ENCODE results near the gene IVD.
A peak's percentile ranks its signal among the peaks of the same experiment; 100 is the strongest.

IVD gene

GRCh38 chr15:40405501-40406381 is at the start of gene IVD:
TSS of gene IVD (plus strand) at chr15:40405795. CDS start at chr15:40405828, 33 bp downstream.
- peak; percentile 67 to 84 for DNase-seq

DNA sequence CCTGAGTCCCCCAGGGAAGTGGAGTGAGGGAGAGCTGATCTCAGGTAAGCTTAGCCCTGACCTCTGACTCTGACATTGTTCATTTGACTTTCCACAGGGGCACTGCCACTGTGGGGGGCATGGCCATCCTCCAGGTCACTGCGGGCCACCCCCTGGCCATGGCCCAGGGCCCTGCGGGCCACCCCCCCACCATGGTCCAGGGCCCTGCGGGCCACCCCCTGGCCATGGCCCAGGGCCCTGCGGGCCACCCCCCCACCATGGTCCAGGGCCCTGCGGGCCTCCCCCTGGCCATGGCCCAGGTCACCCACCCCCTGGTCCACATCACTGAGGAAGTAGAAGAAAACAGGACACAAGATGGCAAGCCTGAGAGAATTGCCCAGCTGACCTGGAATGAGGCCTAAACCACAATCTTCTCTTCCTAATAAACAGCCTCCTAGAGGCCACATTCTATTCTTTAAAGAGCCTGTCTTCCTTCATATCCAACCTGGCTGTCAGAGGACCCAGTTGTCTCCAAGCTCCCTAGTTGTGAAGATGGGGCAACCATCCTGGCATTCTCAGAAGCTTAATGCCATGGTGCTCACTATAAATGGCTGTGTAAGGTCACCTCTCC is 49.5 kb upstream of the IVD start:
- DNase-seq: no peak

- DNase-seq: no peak
Observed at GRCh38 chr15:40357246-40357645, 48.3 kb upstream of the IVD start.

DNA sequence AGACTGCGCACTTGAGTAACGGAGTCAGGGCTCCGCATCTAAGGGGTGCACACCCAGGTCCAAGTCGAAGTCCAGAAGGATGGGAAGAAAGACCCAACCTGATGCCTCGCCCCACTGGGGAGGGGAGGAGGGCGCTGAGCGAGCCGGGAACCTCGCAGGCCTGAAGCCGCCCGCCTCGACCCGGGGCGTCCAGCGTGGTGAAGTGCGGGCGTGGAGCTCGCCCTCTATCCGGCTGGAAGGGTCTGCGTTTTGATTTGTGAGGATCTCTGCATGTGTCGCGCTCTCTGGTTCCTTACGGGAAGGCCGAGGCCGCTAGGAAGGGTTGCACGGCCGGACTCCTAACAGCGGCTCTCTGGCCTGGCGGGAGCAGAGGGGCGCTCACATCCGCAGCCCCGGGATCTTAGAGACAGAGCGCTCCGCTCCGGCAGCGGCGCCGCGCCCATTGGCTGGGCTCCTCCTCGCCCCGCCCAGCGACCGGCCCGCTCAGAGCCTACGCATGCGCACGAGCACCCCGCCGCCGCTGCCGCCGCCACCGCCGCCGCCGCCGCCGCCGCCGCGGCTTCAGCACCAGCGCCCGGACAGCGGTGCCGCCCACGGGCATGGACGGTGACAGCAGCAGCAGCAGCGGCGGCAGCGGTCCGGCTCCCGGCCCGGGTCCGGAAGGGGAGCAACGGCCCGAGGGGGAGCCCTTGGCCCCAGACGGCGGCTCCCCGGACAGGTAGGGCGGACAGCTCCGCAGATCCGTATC is 47.7 kb upstream of the IVD start, which contains the start of gene DISP2:
Gene DISP2 (plus strand): TSS at position 497 of the 748 bp plus-strand sequence. CDS start 103 bp downstream, at position 600.
- peak in 1 of 2 experiments; percentile 59 for DNase-seq

- no peak for DNase-seq
Observed at GRCh38 chr15:40358471-40359353, 46.9 kb upstream of the IVD start.

DNA sequence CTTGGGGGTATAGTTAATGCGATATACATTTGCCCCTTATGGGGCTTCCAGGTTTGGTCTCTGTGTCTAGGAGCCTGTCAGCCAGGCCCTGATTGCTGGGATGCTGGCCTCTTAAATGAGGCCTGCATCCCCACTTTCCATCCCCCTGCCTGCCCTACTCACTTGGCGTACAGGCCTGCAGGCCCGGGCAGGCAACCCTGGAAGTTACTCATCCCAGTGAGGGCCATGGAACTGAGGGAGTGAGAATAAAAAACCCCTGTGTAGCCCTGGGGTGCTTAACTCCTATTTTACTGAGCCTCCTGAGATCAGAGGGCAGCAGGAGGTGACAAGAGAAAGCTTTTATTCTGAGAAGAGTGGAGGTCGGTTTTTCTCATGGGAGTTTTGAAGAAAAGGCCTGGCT is 45.6 kb upstream of the IVD start:
- no peak for DNase-seq

GRCh38 chr15:40361640-40362039 is 44.0 kb upstream of the IVD start:
- no peak for DNase-seq

DNA sequence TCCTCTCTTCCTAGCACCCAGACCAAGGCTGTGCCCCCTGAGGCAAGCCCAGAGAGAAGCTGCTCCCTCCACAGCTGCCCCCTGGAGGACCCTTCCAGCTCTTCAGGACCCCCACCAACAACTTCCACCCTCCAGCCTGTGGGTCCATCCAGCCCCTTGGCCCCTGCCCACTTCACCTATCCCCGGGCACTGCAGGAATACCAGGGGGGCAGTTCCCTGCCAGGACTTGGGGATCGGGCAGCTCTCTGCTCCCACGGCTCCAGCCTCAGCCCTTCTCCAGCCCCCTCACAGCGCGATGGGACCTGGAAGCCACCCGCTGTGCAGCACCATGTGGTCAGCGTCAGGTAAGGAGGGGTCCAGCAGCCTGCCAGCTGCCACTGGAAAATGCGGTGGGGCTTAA is 42.0 kb upstream of the IVD start:
- DNase-seq: no peak

GRCh38 chr15:40364251-40364650 is 41.3 kb upstream of the IVD start:
- DNase-seq: no peak

GRCh38 chr15:40365016-40365415 is 40.6 kb upstream of the IVD start:
- no peak for DNase-seq

DNA sequence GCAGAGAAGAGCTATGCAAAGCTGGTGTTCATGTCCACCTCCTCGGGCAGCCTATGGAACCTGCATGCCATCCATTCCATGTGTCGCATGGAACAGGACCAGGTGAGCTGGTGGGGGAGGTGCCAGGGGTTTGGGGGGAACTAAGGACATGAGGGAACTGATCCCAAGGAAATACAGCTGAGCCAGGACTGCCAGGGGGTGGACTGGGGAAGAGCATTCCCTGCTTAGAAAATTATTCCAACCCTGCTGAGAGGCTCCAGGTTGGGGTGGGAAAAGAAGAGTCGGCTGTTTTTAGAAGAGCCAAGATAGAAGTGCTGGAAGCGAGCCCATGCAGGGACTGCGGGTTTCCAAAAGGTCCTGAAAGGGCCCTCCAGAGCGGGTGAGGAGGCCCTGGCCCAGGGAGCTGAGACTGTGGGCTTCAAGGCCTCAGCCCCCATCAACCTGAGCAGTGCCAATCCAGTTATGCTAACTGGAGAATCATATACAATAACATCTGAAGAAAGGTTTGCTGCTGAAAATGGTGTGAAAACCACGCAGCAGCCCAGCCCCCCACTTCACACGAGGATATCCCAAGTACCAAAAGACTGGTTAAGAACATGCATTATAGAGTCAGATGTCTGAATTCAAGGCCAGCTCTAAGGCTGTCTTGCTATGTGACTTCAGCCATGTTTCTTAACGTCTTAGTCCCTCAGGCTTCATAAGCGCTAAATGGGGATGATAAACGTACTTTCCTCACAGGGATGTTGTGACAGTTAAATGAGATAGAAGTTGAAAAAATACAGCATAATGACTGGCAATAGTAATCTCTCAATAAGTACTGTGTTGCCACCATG is 39.8 kb upstream of the IVD start:
- no peak for DNase-seq

GRCh38 chr15:40366457-40367370 is 38.9 kb upstream of the IVD start:
- DNase-seq: no peak

DNA sequence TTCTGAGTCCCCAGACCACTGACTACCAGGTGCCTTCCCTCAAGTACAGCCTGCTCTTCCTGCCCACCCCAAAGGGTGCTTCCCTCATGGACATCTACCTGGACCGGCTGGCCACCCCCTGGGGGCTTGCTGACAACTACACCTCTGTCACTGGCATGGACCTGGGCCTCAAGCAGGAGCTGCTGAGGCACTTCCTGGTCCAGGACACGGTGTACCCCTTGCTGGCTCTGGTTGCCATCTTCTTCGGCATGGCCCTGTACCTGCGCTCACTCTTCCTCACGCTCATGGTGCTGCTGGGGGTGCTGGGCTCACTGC is 38.3 kb upstream of the IVD start:
- DNase-seq: no peak

DNA sequence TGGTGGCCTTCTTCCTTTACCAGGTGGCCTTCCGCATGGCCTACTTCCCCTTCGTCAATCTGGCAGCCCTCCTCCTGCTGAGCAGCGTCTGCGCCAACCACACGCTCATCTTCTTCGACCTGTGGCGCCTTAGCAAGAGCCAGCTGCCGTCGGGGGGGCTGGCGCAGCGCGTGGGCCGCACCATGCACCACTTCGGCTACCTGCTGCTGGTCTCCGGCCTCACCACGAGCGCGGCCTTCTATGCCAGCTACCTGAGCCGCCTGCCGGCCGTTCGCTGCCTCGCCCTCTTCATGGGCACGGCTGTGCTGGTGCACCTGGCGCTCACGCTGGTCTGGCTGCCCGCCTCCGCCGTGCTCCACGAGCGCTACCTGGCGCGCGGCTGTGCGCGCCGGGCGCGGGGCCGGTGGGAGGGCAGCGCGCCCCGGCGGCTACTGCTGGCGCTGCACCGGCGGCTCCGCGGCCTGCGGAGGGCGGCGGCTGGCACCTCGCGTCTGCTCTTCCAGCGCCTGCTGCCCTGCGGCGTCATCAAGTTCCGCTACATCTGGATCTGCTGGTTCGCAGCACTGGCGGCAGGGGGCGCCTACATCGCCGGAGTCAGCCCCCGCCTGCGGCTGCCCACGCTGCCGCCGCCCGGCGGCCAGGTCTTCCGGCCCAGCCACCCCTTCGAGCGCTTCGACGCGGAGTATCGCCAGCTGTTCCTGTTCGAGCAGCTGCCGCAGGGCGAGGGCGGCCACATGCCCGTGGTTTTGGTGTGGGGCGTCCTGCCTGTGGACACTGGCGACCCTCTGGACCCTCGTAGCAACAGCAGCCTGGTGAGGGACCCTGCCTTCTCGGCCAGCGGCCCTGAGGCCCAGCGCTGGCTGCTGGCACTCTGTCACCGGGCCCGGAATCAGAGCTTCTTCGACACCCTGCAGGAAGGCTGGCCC is 37.6 kb upstream of the IVD start:
- no peak for DNase-seq

- no peak for DNase-seq
Observed at GRCh38 chr15:40368719-40369473, 36.7 kb upstream of the IVD start.

DNA sequence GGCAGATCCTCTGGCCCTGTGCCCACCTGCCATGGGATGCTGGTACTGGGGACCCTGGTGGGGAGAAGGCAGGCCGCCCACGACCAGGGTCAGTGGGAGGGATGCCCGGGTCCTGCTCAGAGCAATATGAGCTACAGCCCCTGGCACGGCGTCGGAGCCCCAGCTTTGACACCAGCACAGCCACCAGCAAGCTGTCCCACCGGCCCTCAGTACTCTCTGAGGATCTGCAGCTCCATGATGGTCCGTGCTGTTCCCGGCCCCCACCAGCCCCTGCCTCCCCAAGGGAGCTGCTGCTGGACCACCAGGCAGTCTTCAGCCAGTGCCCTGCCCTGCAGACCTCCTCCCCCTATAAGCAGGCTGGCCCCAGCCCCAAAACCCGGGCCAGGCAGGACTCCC is 36.1 kb upstream of the IVD start:
- DNase-seq: no peak

DNA sequence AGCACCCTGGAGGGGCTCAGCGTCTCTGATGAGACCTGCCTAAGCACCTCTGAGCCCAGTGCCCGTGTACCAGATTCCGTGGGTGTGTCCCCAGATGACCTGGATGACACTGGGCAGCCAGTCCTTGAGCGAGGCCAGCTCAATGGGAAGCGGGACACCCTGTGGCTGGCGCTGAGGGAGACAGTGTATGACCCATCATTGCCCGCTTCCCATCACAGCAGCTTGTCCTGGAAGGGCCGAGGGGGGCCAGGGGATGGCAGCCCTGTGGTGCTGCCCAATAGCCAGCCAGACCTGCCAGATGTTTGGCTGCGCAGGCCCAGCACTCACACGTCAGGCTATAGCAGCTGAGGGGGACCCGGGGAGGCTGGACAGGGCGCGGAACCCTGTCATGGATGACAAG is 35.6 kb upstream of the IVD start:
- DNase-seq: no peak

DNA sequence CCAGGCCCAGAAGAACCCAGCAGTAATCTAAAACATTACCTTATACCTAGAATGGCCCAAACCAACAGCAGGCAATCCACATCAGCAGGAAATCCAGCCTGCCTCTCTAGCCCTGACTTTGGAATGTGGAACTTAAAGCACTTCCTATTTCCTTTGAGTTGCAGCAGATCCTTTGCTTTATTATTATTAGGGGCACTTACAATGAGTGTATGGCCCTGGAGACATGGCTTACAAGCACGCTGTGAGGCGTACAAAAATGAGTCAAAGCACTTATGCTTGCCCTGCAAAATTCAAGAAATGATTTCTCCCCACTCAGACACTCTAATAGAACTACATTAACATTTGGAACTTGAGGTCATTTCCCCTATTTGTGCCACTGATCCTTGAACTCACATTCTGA is 32.6 kb upstream of the IVD start:
- no peak for DNase-seq

DNA sequence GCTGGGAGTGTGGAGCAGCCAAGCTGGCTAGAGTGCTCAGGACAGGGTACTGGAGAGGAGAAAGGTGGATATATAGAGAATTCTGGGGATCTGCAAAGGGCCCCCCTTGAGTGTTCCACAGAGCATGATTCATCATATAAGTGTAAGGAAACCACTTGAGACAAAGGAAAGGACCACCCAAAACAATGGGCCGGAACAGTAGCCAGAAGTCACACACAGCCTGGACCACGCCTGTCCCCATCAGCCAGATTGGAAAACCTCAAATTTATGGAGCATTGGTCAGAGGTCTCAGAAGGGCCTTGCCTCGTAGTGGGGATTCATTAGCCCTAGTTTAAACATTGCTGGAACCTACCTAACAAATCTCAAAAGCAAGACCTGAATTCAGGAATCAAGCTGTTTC is 28.0 kb upstream of the IVD start:
- no peak for DNase-seq

Measured in SW 1271 (cell line).